Gastroesophageal sphincter (tissue), 4 donors: ENCODE data around the gene RBM19. TPM values are rescaled to one million over a fixed set of nuclear protein-coding genes. Genes with fewer than 3 reads are reported as not detected.

ENCODE experiments used
- ATAC-seq: fragments of 150-250 bp; one replicate; pipeline ENCODE4 v1.9.1; 2016; ENCODE audit warnings: mild to moderate bottlenecking, moderate library complexity
- H3K27ac ChIP-seq, 4 donors: fragments of 200-600 bp; sonication (generic) in 3 of 4; 1 replicate in 3 of 4; 2 replicates in 1 of 4; pipeline ENCODE4 v1.5.1; 2016 to 2019
- H3K27me3 ChIP-seq: fragments of 200-600 bp; sonication (generic); one replicate; pipeline ENCODE4 v1.5.1; 2019
- H3K36me3 ChIP-seq, 2 donors: fragments of 200-600 bp; sonication (generic); one replicate each; pipeline ENCODE4 v1.5.1; 2019; ENCODE audit warnings: control low read depth in 1 of 2
- H3K4me1 ChIP-seq, 3 donors: fragments of 200-600 bp; sonication (generic); 1 replicate in 2 of 3; 2 replicates in 1 of 3; pipeline ENCODE4 v1.5.1; 2016 to 2019; ENCODE audit warnings: control low read depth in 2 of 3
- H3K4me3 ChIP-seq, 2 donors: fragments of 200-600 bp; sonication (generic); one replicate each; pipeline ENCODE4 v1.5.1; 2019; ENCODE audit warnings: mild to moderate bottlenecking in 1 of 2, moderate library complexity in 1 of 2
- H3K9me3 ChIP-seq, 3 donors: fragments of 200-600 bp; sonication (generic); one replicate each; pipeline ENCODE4 v1.5.1; 2017 to 2019; ENCODE audit warnings: control low read depth in 2 of 3
- CTCF ChIP-seq, 4 experiments: fragments of 200-600 bp in 2 of 4; fragments of 450-650 bp in 2 of 4; sonication (generic) in 1 of 4; IDR thresholded peaks; one replicate each; pipeline ENCODE4 v1.5.1; 2017 to 2019; ENCODE audit warnings: antibody characterized with exemption in 4 of 4, mild to moderate bottlenecking in 2 of 4, moderate library complexity in 2 of 4
- EP300 ChIP-seq: sonication (generic); formaldehyde crosslinking; IDR thresholded peaks from one replicate; pipeline ENCODE4 v1.6.1; 2017; ENCODE audit warnings: antibody characterized with exemption, mild to moderate bottlenecking
- POLR2A ChIP-seq, 2 donors: fragments of 450-650 bp; IDR thresholded peaks; one replicate each; pipeline ENCODE4 v1.6.1; 2017; ENCODE audit warnings: antibody characterized with exemption in 2 of 2, mild to moderate bottlenecking in 2 of 2, moderate library complexity in 1 of 2
- POLR2AphosphoS5 ChIP-seq: sonication (generic); formaldehyde crosslinking; IDR thresholded peaks from one replicate; pipeline ENCODE4 v1.6.1; 2017; ENCODE audit warnings: antibody characterized with exemption
- WGBS, 2 donors: methylation state at CpG; one replicate each; pipeline ENCODE4 v1.1.5; 2018; ENCODE audit warnings: low coverage in 1 of 2; 5-methylcytosine and 5-hydroxymethylcytosine counted together
- total RNA-seq, 4 donors: library from RNA; depleted of rRNA; stranded (reverse); fragments of >200 nt; gene quantifications; one replicate each; pipeline ENCODE4 v1.1.0, GENCODE V29; 2016

RBM19 gene
- total RNA-seq, 4 donors from 2014 or later: 24.5 to 45.3 (median 33.9) TPM

DNA sequence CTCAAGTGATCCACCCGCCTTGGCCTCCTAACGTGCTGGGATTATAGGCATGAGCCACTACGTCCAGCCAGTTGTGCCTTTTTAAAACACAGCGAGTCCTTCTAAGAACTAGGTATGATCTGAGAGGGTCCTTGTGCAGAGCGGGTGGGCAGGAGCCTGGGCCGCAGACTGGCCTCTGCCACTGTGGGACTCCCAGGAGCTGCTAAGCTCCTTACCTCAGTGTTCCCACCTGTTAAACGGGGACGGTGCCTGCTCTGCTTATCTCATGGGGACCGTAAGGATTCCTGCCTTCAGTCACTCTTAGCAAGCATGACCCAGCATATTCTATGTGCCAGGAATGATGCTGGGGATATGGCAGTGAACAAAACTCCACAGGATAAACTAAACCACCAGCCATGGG, 136.9 kb downstream of the RBM19 start:
- no peaks in the 10 kb centered on the region for H3K4me1 ChIP-seq
- no peaks in the 10 kb centered on the region for H3K27me3 ChIP-seq
- H3K4me3 ChIP-seq: no peak overlapping the region
- ATAC-seq: no peak
- no peak overlapping the region for H3K27ac ChIP-seq
- WGBS, 2 donors: 100% methylated on average over 1 to 5 of the region's 9 CpGs
- peaks cover 0 to under 1% of the 10 kb centered on the region in 2 donors for H3K36me3 ChIP-seq
- H3K9me3 ChIP-seq: no peaks in the 10 kb centered on the region
- TF ChIP-seq CTCF (IDR thresholded peaks at IDR 0.05): no peak
- TF ChIP-seq POLR2A (IDR thresholded peaks at IDR 0.05): no peak
- no peak for TF ChIP-seq POLR2AphosphoS5
- TF ChIP-seq EP300: no peak

DNA sequence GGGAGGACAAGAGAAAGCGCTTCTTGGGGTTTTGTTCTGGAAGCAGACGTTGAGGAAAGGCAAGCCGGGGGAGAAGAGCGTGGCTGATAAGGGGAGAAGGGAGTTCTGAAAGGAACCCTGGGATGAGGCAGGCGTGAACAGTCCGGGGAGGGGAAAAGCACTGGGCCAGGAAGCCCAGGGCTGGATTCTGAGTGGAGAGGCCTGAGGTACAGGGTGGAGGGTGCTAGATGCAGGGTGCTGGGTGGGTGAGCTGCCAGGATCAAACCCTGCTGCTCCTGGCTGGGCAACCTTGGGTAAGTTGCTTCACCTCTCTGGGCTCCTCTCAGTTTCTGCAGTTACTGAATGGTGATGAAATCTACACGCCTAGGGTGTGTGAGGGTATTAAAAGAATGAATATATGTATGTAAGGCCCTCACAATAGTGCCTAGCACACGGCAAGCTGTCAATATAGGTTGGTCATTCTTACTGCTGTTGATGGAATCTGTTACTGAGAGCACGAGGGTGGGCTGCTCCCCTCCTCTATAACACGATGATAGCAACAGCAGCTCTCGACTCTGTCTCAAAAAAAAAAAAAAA, 138.5 kb downstream of the RBM19 start:
- Histone ChIP-seq H3K27me3 (no peaks in the 10 kb centered on the region), H3K4me3 (no peak overlapping the region), H3K9me3 (no peaks in the 10 kb centered on the region), H3K36me3 (peaks cover 0 to 11% of the 10 kb centered on the region in 2 donors), H3K27ac (no peak overlapping the region), H3K4me1 (no peaks in the 10 kb centered on the region)
- 46 to 79% methylated on average over 4 to 5 of the region's 11 CpGs for WGBS, 2 donors
- TF ChIP-seq EP300 (no peak), POLR2AphosphoS5 (no peak), CTCF (IDR thresholded peaks at IDR 0.05) (no peak), POLR2A (IDR thresholded peaks at IDR 0.05) (no peak)
- ATAC-seq: no peak

- Histone ChIP-seq H3K4me3 (no peak overlapping the region), H3K36me3 (peaks cover 0 to 18% of the 10 kb centered on the region in 2 donors), H3K27me3 (no peaks in the 10 kb centered on the region), H3K27ac (no peak overlapping the region), H3K9me3 (no peaks in the 10 kb centered on the region), H3K4me1 (no peaks in the 10 kb centered on the region)
- TF ChIP-seq CTCF (IDR thresholded peaks at IDR 0.05) (no peak), EP300 (no peak), POLR2AphosphoS5 (no peak), POLR2A (IDR thresholded peaks at IDR 0.05) (no peak)
- ATAC-seq: no peak
- 73 to 90% methylated on average over 9 to 10 of the region's 22 CpGs for WGBS, 2 donors
Observed at GRCh38 chr12:113826805-113827538, 139.2 kb downstream of the RBM19 start.

DNA sequence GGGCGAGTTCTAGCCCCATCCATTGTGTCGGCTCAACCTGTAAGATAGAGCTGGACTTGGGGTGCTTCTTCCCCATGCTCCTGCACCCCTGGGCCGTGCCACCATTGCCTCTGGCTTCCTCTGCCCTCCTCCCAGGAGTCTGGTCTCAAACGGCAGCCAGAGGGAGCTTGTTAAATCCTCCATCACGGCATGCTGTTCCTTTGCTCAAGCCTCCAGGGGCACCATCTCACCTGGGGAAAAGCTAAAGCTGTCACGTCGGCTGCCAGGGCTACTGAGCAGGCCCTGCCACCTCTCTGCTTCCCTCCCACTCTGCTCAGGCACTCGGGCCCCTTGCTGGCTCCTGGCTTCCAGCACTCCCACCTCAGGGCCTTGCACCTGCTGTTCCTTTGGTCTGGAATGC, 140.4 kb downstream of the RBM19 start:
- WGBS, 2 donors: 67 to 71% methylated on average over 3 to 7 of the region's 8 CpGs
- Histone ChIP-seq H3K27ac (no peak overlapping the region), H3K4me3 (no peak overlapping the region), H3K4me1 (no peaks in the 10 kb centered on the region), H3K9me3 (no peaks in the 10 kb centered on the region), H3K36me3 (peaks cover 0 to 30% of the 10 kb centered on the region in 2 donors), H3K27me3 (no peaks in the 10 kb centered on the region)
- no peak for ATAC-seq
- TF ChIP-seq POLR2AphosphoS5 (no peak), CTCF (IDR thresholded peaks at IDR 0.05) (no peak), POLR2A (IDR thresholded peaks at IDR 0.05) (no peak), EP300 (no peak)

GRCh38 chr12:113823816-113824215, 142.3 kb downstream of the RBM19 start:
- no peak for TF ChIP-seq POLR2A (IDR thresholded peaks at IDR 0.05)
- no peak for TF ChIP-seq EP300
- TF ChIP-seq POLR2AphosphoS5: no peak
- no peak for TF ChIP-seq CTCF (IDR thresholded peaks at IDR 0.05)
- H3K9me3 ChIP-seq: no peaks in the 10 kb centered on the region
- WGBS, 2 donors: 83 to 89% methylated on average over 3 to 5 of the region's 5 CpGs
- no peak overlapping the region for H3K4me3 ChIP-seq
- no peak for ATAC-seq
- H3K27me3 ChIP-seq: no peaks in the 10 kb centered on the region
- no peak overlapping the region for H3K27ac ChIP-seq
- peaks cover 0 to 33% of the 10 kb centered on the region in 2 donors for H3K36me3 ChIP-seq
- H3K4me1 ChIP-seq: no peaks in the 10 kb centered on the region
